Stimulated activated CD8-positive, alpha-beta memory T cell treated with anti-CD3 and anti-CD28 coated beads, Interleukin-4, amount 100 ng/mL, for 1 hour (primary cell): Measurements from ENCODE around the gene FHDC1.

ENCODE experiments used
- DNase-seq, 2 donors: peaks; one replicate each; pipeline ENCODE4 v3.0.0-alpha.2; 2020; ENCODE audit warnings: low read depth in 2 of 2, low spot score in 1 of 2

Gene FHDC1

GRCh38 chr4:152936446-152937335 is 568 bp downstream of the FHDC1 start:
- no peak for DNase-seq

GRCh38 chr4:152937336-152938236 is 1.5 kb downstream of the FHDC1 start:
- DNase-seq = no peak

- no peak for DNase-seq
Observed at GRCh38 chr4:152938237-152938947, 2.3 kb downstream of the FHDC1 start.

- DNase-seq = no peak
Observed at GRCh38 chr4:152939621-152940020, 3.5 kb downstream of the FHDC1 start.

- DNase-seq = no peak
Observed at GRCh38 chr4:152940461-152940860, 4.3 kb downstream of the FHDC1 start.

- no peak for DNase-seq
Observed at GRCh38 chr4:152941411-152941810, 5.3 kb downstream of the FHDC1 start.

GRCh38 chr4:152942346-152942745 is 6.2 kb downstream of the FHDC1 start:
- no peak for DNase-seq

GRCh38 chr4:152943672-152944071 is 7.5 kb downstream of the FHDC1 start:
- DNase-seq = no peak

GRCh38 chr4:152944666-152945320 is 8.7 kb downstream of the FHDC1 start:
- DNase-seq = no peak

GRCh38 chr4:152945639-152946038 is 9.5 kb downstream of the FHDC1 start:
- DNase-seq = no peak

GRCh38 chr4:152946446-152946845 is 10.3 kb downstream of the FHDC1 start:
- no peak for DNase-seq

GRCh38 chr4:152947311-152947710 is 11.2 kb downstream of the FHDC1 start:
- no peak for DNase-seq

- DNase-seq = no peak
Observed at GRCh38 chr4:152949930-152950329, 13.8 kb downstream of the FHDC1 start.

- DNase-seq = no peak
Observed at GRCh38 chr4:152950402-152951274, 14.5 kb downstream of the FHDC1 start.

- no peak for DNase-seq
Observed at GRCh38 chr4:152951348-152951747, 15.2 kb downstream of the FHDC1 start.

- DNase-seq = no peak
Observed at GRCh38 chr4:152953514-152953913, 17.4 kb downstream of the FHDC1 start.

GRCh38 chr4:152954741-152955140 is 18.6 kb downstream of the FHDC1 start:
- DNase-seq = no peak

GRCh38 chr4:152956147-152956546 is 20.0 kb downstream of the FHDC1 start:
- no peak for DNase-seq

GRCh38 chr4:152956650-152957436 is 20.7 kb downstream of the FHDC1 start:
- DNase-seq = no peak
